GM19193 (cell line): Measurements from ENCODE around the gene INCA1.
A peak's percentile ranks its signal among the peaks of the same experiment; 100 is the strongest.

Experiments
- POLR2A ChIP-seq: IDR thresholded peaks from 4 replicates; pipeline ENCODE4 v1.6.1; 2011; ENCODE audit not compliant: insufficient read depth, insufficient read length; ENCODE audit errors: extremely low read depth

INCA1 gene

GRCh38 chr17:4939796-4940554 lies 57.3 kb downstream of the INCA1 start, which contains the start of the genes RNF167 and SLC25A11:
Gene RNF167 (plus strand): TSS chr17:4940268. CDS start chr17:4940910, 642 bp downstream.
Gene SLC25A11 (minus strand): TSS chr17:4940046. CDS start chr17:4939910, 136 bp downstream.
- TF ChIP-seq POLR2A, result peak; percentile 91

GRCh38 chr17:4939546-4939795 lies 57.9 kb downstream of the INCA1 start:
- TF ChIP-seq POLR2A, result no peak

DNA sequence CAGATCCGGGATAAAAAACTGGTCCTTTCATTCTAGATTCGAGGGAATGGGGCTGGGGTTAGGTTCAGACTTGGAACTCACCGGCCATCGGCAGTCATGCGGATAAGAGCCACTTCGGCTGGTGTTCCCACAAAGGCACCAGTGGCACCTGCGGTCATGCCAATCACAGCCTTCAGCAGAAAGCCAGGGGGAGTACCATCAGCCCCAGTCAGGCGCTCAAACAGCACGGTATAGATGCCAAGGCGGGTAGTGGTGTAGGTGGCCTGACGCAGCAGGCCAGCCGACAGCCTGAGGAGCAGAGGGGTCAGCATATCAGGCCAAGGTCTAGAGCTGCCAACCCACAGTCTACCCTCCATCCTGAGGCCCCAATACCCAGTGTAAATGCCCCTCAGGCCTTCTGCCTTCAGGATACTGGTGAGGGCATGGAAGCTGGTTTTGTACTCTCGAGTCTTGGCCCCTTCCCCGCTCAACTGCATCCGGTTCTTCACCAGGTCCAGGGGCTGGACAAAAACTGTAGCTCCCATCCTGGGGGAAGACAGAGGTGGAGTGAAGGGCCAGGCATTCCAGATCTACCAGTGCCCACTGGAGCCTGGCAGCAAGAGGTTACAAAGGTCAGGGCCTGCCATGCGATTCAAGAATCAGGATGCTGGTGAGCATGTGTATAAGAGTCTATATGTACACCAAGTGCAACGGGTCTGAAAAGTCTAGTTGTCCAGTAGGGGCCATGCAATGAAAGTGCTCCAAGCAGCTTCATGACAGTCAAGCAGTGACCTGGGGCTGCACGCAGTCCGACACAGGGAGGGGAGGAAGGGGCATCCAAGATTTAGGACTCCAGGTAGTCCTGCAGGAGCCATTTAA lies 58.4 kb downstream of the INCA1 start:
- TF ChIP-seq POLR2A, result no peak
